ENCODE data around the gene MUS81. TPM values are rescaled to one million over a fixed set of nuclear protein-coding genes. Genes with fewer than 3 reads are reported as not detected.

MUS81 gene
- total and polyA plus RNA-seq, 2 of the 13 experiments (the other 11 are each of a cell fraction or from before 2014, with no cell fraction given): 25.6 to 30.2 TPM

DNA sequence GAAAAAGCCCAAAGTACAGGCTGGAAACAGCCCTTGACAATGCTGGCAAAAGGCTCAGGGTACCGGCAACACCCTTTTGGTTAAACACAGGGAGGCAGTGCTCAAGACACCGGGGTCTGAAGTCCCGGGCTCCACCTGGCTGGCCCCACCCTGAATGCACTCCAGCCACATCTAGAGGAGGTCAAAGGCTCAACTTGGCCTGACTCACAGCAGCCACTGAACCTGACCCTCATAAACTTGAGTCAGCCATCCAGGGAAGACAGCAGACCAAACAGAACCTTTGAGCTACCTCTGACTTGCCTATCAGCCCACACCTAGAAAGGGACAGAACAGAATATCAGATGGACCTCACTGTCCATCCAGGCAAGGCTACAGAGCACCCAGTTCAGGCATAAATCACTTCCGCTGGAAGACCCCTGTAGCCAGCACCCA, 6.1 kb upstream of the MUS81 start (continued):
- TF ChIP-seq ZNF331 (CRISPR knock-in tag; IDR thresholded peaks at IDR 0.05): no peak
- no peak for TF ChIP-seq SP4 (CRISPR knock-in tag; IDR thresholded peaks at IDR 0.05)
- no peak for TF ChIP-seq ZNF83 (CRISPR knock-in tag; IDR thresholded peaks at IDR 0.05; ENCODE audit: borderline replicate concordance)
- no peak for TF ChIP-seq ZNF768 (CRISPR knock-in tag; IDR thresholded peaks at IDR 0.05)
- TF ChIP-seq, protein P1, sequence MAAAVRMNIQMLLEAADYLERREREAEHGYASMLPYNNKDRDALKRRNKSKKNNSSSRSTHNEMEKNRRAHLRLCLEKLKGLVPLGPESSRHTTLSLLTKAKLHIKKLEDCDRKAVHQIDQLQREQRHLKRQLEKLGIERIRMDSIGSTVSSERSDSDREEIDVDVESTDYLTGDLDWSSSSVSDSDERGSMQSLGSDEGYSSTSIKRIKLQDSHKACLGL (CRISPR knock-in tag; IDR thresholded peaks at IDR 0.05): no peak
- TF ChIP-seq, protein P2, sequence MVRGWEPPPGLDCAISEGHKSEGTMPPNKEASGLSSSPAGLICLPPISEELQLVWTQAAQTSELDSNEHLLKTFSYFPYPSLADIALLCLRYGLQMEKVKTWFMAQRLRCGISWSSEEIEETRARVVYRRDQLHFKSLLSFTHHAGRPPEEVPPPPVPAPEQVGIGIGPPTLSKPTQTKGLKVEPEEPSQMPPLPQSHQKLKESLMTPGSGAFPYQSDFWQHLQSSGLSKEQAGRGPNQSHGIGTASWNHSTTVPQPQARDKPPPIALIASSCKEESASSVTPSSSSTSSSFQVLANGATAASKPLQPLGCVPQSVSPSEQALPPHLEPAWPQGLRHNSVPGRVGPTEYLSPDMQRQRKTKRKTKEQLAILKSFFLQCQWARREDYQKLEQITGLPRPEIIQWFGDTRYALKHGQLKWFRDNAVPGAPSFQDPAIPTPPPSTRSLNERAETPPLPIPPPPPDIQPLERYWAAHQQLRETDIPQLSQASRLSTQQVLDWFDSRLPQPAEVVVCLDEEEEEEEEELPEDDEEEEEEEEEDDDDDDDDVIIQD (CRISPR knock-in tag; IDR thresholded peaks at IDR 0.05; ENCODE audit: low read depth): no peak
- no peak for TF ChIP-seq ZNF598 (CRISPR knock-in tag; IDR thresholded peaks at IDR 0.05; ENCODE audit: borderline replicate concordance)
- TF ChIP-seq, protein P3, sequence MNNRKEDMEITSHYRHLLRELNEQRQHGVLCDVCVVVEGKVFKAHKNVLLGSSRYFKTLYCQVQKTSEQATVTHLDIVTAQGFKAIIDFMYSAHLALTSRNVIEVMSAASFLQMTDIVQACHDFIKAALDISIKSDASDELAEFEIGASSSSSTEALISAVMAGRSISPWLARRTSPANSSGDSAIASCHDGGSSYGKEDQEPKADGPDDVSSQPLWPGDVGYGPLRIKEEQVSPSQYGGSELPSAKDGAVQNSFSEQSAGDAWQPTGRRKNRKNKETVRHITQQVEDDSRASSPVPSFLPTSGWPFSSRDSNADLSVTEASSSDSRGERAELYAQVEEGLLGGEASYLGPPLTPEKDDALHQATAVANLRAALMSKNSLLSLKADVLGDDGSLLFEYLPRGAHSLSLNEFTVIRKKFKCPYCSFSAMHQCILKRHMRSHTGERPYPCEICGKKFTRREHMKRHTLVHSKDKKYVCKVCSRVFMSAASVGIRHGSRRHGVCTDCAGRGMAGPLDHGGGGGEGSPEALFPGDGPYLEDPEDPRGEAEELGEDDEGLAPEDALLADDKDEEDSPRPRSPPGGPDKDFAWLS (CRISPR knock-in tag; IDR thresholded peaks at IDR 0.05; ENCODE audit: borderline replicate concordance): no peak
- no peak for TF ChIP-seq GFI1 (CRISPR knock-in tag; IDR thresholded peaks at IDR 0.05; ENCODE audit: borderline replicate concordance)
- TF ChIP-seq NR2C2 (CRISPR knock-in tag; IDR thresholded peaks at IDR 0.05; ENCODE audit: borderline replicate concordance): peak; percentile 50; the same call in 1 of the 2 replicates
- no peak for TF ChIP-seq ZNF782 (CRISPR knock-in tag; IDR thresholded peaks at IDR 0.05; ENCODE audit: borderline replicate concordance)
- no peak for TF ChIP-seq HOXD1 (CRISPR knock-in tag; IDR thresholded peaks at IDR 0.05)
- no peak for TF ChIP-seq LCORL (IDR thresholded peaks at IDR 0.05)
- no peak for TF ChIP-seq LCORL (CRISPR knock-in tag; IDR thresholded peaks at IDR 0.05)
- TF ChIP-seq ZIK1 (CRISPR knock-in tag; IDR thresholded peaks at IDR 0.05; ENCODE audit: borderline replicate concordance, low read depth): no peak
- TF ChIP-seq, protein P4, sequence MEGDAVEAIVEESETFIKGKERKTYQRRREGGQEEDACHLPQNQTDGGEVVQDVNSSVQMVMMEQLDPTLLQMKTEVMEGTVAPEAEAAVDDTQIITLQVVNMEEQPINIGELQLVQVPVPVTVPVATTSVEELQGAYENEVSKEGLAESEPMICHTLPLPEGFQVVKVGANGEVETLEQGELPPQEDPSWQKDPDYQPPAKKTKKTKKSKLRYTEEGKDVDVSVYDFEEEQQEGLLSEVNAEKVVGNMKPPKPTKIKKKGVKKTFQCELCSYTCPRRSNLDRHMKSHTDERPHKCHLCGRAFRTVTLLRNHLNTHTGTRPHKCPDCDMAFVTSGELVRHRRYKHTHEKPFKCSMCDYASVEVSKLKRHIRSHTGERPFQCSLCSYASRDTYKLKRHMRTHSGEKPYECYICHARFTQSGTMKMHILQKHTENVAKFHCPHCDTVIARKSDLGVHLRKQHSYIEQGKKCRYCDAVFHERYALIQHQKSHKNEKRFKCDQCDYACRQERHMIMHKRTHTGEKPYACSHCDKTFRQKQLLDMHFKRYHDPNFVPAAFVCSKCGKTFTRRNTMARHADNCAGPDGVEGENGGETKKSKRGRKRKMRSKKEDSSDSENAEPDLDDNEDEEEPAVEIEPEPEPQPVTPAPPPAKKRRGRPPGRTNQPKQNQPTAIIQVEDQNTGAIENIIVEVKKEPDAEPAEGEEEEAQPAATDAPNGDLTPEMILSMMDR (CRISPR knock-in tag; IDR thresholded peaks at IDR 0.05): no peak
- no peak for TF ChIP-seq PCBP2 (optimal IDR thresholded peaks at IDR 0.05; ENCODE audit: low read depth, low read length, poor library complexity, severe bottlenecking)
- TF ChIP-seq ZNF816 (CRISPR knock-in tag; IDR thresholded peaks at IDR 0.05; ENCODE audit: borderline replicate concordance): no peak
- TF ChIP-seq, protein P5, sequence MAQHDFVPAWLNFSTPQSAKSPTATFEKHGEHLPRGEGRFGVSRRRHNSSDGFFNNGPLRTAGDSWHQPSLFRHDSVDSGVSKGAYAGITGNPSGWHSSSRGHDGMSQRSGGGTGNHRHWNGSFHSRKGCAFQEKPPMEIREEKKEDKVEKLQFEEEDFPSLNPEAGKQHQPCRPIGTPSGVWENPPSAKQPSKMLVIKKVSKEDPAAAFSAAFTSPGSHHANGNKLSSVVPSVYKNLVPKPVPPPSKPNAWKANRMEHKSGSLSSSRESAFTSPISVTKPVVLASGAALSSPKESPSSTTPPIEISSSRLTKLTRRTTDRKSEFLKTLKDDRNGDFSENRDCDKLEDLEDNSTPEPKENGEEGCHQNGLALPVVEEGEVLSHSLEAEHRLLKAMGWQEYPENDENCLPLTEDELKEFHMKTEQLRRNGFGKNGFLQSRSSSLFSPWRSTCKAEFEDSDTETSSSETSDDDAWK (CRISPR knock-in tag; IDR thresholded peaks at IDR 0.05): no peak
- no peak for TF ChIP-seq GATA4 (IDR thresholded peaks at IDR 0.05; ENCODE audit: borderline replicate concordance, low read depth)
- no peak for TF ChIP-seq RAD21 (CRISPR knock-in tag; IDR thresholded peaks at IDR 0.05)
- no peak for TF ChIP-seq REPIN1 (CRISPR knock-in tag; IDR thresholded peaks at IDR 0.05; ENCODE audit: borderline replicate concordance, low read depth)
- no peak for TF ChIP-seq ZNF296 (CRISPR knock-in tag; conservative IDR thresholded peaks at IDR 0.05)
- TF ChIP-seq PAX8 (CRISPR knock-in tag; IDR thresholded peaks at IDR 0.05; ENCODE audit: borderline replicate concordance): no peak
- no peak for TF ChIP-seq ZNF24 (IDR thresholded peaks at IDR 0.05)
- no peak for TF ChIP-seq ZNF33B (CRISPR knock-in tag; IDR thresholded peaks at IDR 0.05)

Data from HepG2 (cell line).